ENCODE data around the gene HHIPL1. TPM values are rescaled to one million over a fixed set of nuclear protein-coding genes. Genes with fewer than 3 reads are reported as not detected.
A peak's percentile ranks its signal among the peaks of the same experiment; 100 is the strongest.

Gene HHIPL1
- total and polyA plus RNA-seq, 2 experiments from 2014 or later: 0.83 to 1.4 TPM

GRCh38 chr14:99644035-99644587 lies 818 bp upstream of the HHIPL1 start:
- TF ChIP-seq EZH2phosphoT487 (IDR thresholded peaks at IDR 0.05; ENCODE audit: low read depth, severe bottlenecking, unreplicated experiment): no peak
- no peak for TF ChIP-seq EZH2 (IDR thresholded peaks at IDR 0.05; ENCODE audit: borderline replicate concordance)
- TF ChIP-seq CTCF (IDR thresholded peaks at IDR 0.05; ENCODE audit: poor library complexity): no peak
- no peak overlapping the region for H3K4me3 ChIP-seq
- no peak overlapping the region for H3K4me2 ChIP-seq
- H3K79me2 ChIP-seq: no peaks in the 10 kb centered on the region
- no peaks in the 10 kb centered on the region for H4K20me1 ChIP-seq (ENCODE audit: insufficient read depth, poor library complexity, severe bottlenecking)
- H3K4me1 ChIP-seq (ENCODE audit: insufficient read depth): peaks cover 10% of the 10 kb centered on the region
- H3K9me2 ChIP-seq (replicated peaks; ENCODE audit: insufficient read depth): no peaks in the 10 kb centered on the region
- no peak overlapping the region for H2AFZ ChIP-seq
- WGBS (ENCODE audit: low lambda C conversion rate, missing lambda C conversion rate): 86% methylated on average over 8 of the region's 11 CpGs
- no peaks in the 10 kb centered on the region for H3K27me3 ChIP-seq
- DNase-seq (ENCODE audit: low spot score): no peak
- H3K27ac ChIP-seq: no peak overlapping the region
- H3K36me3 ChIP-seq (replicated peaks; ENCODE audit: insufficient read depth, low read depth): no peaks in the 10 kb centered on the region
- H3K9me3 ChIP-seq (ENCODE audit: low read depth): no peaks in the 10 kb centered on the region

GRCh38 chr14:99645545-99646505 lies 896 bp downstream of the HHIPL1 start:
- TF ChIP-seq CTCF (IDR thresholded peaks at IDR 0.05; ENCODE audit: poor library complexity) (no peak), EZH2phosphoT487 (IDR thresholded peaks at IDR 0.05; ENCODE audit: low read depth, severe bottlenecking, unreplicated experiment) (no peak), EZH2 (IDR thresholded peaks at IDR 0.05; ENCODE audit: borderline replicate concordance) (no peak)
- no peaks in the 10 kb centered on the region for H3K36me3 ChIP-seq (replicated peaks; ENCODE audit: insufficient read depth, low read depth)
- WGBS (ENCODE audit: low lambda C conversion rate, missing lambda C conversion rate): 90% methylated on average over 20 of the region's 32 CpGs
- peak overlapping the region; percentile 90 for H2AFZ ChIP-seq
- peak overlapping the region; percentile 13 for H3K4me3 ChIP-seq
- peaks cover 10% of the 10 kb centered on the region for H3K4me1 ChIP-seq (ENCODE audit: insufficient read depth)
- no peaks in the 10 kb centered on the region for H4K20me1 ChIP-seq (ENCODE audit: insufficient read depth, poor library complexity, severe bottlenecking)
- DNase-seq (ENCODE audit: low spot score): no peak
- no peaks in the 10 kb centered on the region for H3K79me2 ChIP-seq
- H3K9me2 ChIP-seq (replicated peaks; ENCODE audit: insufficient read depth): no peaks in the 10 kb centered on the region
- H3K9me3 ChIP-seq (ENCODE audit: low read depth): no peaks in the 10 kb centered on the region
- peak overlapping the region; percentile 91 for H3K4me2 ChIP-seq
- no peaks in the 10 kb centered on the region for H3K27me3 ChIP-seq
- no peak overlapping the region for H3K27ac ChIP-seq

GRCh38 chr14:99647411-99647810 lies 2.5 kb downstream of the HHIPL1 start:
- no peaks in the 10 kb centered on the region for H3K9me3 ChIP-seq (ENCODE audit: low read depth)
- peak; percentile 26 for DNase-seq (ENCODE audit: low spot score)
- H3K27ac ChIP-seq: no peak overlapping the region
- no peak overlapping the region for H3K4me3 ChIP-seq
- no peaks in the 10 kb centered on the region for H3K27me3 ChIP-seq
- H4K20me1 ChIP-seq (ENCODE audit: insufficient read depth, poor library complexity, severe bottlenecking): no peaks in the 10 kb centered on the region
- H3K79me2 ChIP-seq: no peaks in the 10 kb centered on the region
- TF ChIP-seq CTCF (IDR thresholded peaks at IDR 0.05; ENCODE audit: poor library complexity) (no peak), EZH2phosphoT487 (IDR thresholded peaks at IDR 0.05; ENCODE audit: low read depth, severe bottlenecking, unreplicated experiment) (no peak), EZH2 (IDR thresholded peaks at IDR 0.05; ENCODE audit: borderline replicate concordance) (no peak)
- H3K36me3 ChIP-seq (replicated peaks; ENCODE audit: insufficient read depth, low read depth): no peaks in the 10 kb centered on the region
- 76% methylated on average over 7 of the region's 7 CpGs for WGBS (ENCODE audit: low lambda C conversion rate, missing lambda C conversion rate)
- H3K4me2 ChIP-seq: no peak overlapping the region
- no peaks in the 10 kb centered on the region for H3K9me2 ChIP-seq (replicated peaks; ENCODE audit: insufficient read depth)
- no peak overlapping the region for H2AFZ ChIP-seq
- peaks cover 10% of the 10 kb centered on the region for H3K4me1 ChIP-seq (ENCODE audit: insufficient read depth)
